ENCODE measurements around the gene CEACAM16.

DNA sequence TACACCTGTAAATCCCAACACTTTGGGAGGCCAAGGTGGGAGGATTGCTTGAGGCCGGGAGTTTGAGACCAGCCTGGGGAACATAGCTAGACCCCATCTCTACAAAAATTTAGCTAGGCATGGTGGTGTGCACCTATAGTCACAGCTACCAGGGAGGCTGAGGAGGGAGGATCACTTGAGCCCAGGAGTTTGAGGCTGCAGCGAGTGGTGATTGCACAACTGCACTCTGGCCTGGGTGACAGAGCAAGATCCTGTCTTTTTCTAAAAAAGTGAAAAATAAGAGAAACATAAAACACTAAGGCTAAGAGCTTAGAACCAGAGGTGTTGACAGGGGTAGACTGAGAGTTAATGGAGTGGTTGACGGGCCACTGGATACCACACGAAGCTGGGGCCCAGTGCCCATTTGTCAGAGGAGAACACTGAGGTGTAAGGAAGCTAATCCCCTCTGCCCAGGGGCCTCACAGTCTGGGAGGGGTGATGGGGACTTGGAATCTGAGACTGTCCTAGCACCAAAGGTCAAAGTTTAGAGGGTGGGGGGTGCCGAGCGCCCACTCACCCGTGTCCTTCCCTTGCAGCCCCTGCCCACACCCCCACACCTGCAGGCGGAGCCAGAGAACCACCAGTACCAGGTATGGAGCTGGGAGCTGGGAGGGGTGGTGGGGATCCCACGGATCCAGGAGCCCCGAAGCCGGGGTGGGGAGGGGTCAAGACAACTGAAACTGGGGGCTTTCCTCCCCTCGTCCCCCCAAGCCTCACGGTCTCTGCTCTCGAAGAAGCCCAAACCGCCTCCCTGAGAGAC is 16.8 kb upstream of the CEACAM16 start:
- TF ChIP-seq, protein P1, sequence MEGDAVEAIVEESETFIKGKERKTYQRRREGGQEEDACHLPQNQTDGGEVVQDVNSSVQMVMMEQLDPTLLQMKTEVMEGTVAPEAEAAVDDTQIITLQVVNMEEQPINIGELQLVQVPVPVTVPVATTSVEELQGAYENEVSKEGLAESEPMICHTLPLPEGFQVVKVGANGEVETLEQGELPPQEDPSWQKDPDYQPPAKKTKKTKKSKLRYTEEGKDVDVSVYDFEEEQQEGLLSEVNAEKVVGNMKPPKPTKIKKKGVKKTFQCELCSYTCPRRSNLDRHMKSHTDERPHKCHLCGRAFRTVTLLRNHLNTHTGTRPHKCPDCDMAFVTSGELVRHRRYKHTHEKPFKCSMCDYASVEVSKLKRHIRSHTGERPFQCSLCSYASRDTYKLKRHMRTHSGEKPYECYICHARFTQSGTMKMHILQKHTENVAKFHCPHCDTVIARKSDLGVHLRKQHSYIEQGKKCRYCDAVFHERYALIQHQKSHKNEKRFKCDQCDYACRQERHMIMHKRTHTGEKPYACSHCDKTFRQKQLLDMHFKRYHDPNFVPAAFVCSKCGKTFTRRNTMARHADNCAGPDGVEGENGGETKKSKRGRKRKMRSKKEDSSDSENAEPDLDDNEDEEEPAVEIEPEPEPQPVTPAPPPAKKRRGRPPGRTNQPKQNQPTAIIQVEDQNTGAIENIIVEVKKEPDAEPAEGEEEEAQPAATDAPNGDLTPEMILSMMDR (IDR thresholded peaks at IDR 0.05): no peak
- TF ChIP-seq POLR2A (IDR thresholded peaks at IDR 0.05): no peak
